D721Med (cell line): Measurements from ENCODE around the gene CHADL.

Experiments
- DNase-seq: peaks from one replicate; pipeline ENCODE4 v3.0.0; 2011; ENCODE audit warnings: low spot score; ENCODE audit not compliant: insufficient read length
- FAIRE-seq: peaks from 2 replicates; lab custom pipeline; 2011; peaks lifted over from hg19 to GRCh38; lab: Jason Lieb, UNC
- CTCF ChIP-seq: IDR thresholded peaks from 2 replicates; pipeline ENCODE4 v1.5.1; 2012; ENCODE audit warnings: mild to moderate bottlenecking, control low read depth; ENCODE audit not compliant: insufficient read depth; ENCODE audit errors: missing control alignments

Gene CHADL

DNA sequence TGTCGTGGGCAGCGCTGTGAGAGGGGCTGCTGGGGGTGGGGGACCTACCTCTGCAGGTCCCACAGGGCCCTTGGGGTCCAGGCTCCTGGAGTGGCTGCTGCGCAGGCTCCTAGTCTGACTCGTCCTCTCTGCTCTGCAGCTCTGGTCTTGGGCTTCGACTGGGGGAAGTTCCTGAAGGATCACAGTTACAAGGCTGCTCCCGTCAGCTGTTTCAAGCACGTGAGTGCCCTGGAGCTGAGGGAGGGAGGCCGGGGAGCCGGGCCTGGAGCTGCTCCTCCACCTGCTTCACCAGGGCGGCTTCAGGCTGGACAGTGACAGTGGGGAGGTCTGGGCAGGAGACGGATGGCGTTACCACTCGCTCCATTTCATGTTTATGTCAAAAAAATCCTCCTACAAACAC, 23.7 kb downstream of the CHADL start:
- no peak for TF ChIP-seq CTCF
- no peak for DNase-seq
- FAIRE-seq: no peak

- TF ChIP-seq CTCF: no peak
Observed at GRCh38 chr22:41215926-41216325, 24.8 kb downstream of the CHADL start.

DNA sequence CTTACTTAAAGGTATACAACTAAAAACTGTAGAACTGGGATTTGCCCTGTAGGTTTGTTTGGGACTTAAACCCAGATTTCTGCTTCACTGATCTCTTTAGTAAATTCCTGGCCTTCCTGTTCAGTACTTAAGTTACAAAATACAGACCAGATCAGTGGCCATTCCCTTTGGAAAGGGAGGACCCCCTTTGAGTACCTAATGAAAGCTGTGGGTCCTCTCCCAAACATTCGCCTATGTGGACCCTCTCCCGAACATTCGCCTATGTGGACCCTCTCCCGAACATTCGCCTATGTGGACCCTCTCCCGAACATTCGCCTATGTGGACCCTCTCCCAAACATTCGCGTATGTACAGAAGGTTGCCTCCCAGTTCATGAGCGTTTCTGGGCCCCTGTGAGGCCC, 25.3 kb downstream of the CHADL start:
- FAIRE-seq (no peak), DNase-seq (no peak)
- no peak for TF ChIP-seq CTCF

More at GRCh38 chr22:41215926-41216325, 24.8 kb downstream of the CHADL start:
- DNase-seq (no peak), FAIRE-seq (no peak)

GRCh38 chr22:41206719-41207118, 34.0 kb downstream of the CHADL start:
- TF ChIP-seq CTCF: no peak
- DNase-seq (no peak), FAIRE-seq (no peak)

- FAIRE-seq (no peak), DNase-seq (peak; percentile 87)
- TF ChIP-seq CTCF: no peak
Observed at GRCh38 chr22:41204992-41205900, 35.5 kb downstream of the CHADL start, which contains the start of gene L3MBTL2. L3MBTL2 (plus strand) TSS chr22:41205312; CDS start chr22:41205363, 51 bp downstream.

- DNase-seq: no peak
- TF ChIP-seq CTCF: no peak
- FAIRE-seq: no peak
Observed at GRCh38 chr22:41204066-41204465, 36.7 kb downstream of the CHADL start.

GRCh38 chr22:41203118-41203517, 37.6 kb downstream of the CHADL start:
- FAIRE-seq (no peak), DNase-seq (no peak)
- no peak for TF ChIP-seq CTCF
